ENCODE data around the gene BPIFB3. TPM values are rescaled to one million over a fixed set of nuclear protein-coding genes. Genes with fewer than 3 reads are reported as not detected.
A peak's percentile ranks its signal among the peaks of the same experiment; 100 is the strongest.
"Not testable (repeated sequence)": the region's sequence is repeated elsewhere in the genome, so short reads cannot be mapped to it uniquely, and the experiment has no call there.

Gene BPIFB3
- total RNA-seq, 2 experiments from 2014 or later, result not detected

DNA sequence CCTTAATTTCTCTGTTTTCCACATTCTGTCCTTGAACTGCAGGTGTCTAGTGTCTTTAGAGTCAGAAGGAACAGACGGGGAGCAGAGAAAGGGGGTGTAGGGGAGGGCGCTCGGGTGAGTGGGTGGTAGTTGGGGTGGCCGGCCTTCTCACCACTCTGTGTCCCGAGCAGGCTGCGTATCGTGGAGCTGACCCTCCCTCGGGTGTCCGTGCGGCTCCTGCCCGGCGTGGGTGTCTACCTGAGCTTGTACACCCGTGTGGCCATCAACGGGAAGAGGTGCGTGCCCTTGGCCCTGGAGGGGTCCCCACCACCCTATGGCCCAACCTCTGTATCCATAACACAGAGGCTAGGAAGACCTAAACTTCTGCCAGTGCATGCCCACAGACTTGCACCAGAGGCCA is 31.0 kb downstream of the BPIFB3 start:
- no peak for DNase-seq

DNA sequence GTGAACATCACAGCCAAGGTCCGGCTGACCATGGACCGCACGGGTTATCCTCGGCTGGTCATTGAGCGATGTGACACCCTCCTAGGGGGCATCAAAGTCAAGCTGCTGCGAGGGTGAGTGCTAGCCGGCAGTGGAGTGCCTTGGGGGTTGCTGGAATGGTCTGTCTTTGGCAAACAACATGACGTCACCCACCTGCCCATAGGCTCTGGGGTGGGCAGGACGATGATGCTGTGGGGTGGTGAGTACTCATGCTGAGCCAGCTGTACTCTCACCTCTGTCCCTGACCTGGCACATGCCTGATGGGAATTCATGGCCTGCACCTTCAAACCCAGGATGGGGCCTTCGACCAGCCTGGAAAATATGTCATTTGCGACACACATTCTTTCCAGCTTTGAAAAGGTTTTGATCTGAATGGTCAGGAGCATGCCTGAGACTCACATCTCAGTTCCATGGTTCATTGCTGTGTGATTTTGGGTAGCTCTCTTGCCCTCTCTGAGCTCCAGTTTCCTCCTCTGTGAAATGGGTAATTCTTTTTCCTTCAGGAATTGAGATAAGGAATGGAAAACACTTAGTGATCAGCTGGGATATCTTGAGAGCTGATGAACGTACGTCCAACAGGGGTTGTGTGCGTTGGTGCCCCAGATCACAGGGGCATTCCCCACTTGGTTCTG is 32.5 kb downstream of the BPIFB3 start:
- Mint-ChIP-seq H3K9me3 (ENCODE audit: low read depth) (no peaks in the 10 kb centered on the region), H3K27ac (no peak overlapping the region), H3K4me1 (no peaks in the 10 kb centered on the region), H3K36me3 (no peaks in the 10 kb centered on the region), H3K4me3 (no peak overlapping the region), H3K27me3 (no peaks in the 10 kb centered on the region)
- CTCF ChIA-PET, result interaction anchor here (1.7 to 2.1 kb wide), 3 partner anchors 10 to 185 kb away, joined by 3 to 7 read pairs (median 4); no protein-coding TSS in a partner anchor
- no peak for ATAC-seq
- no peak for DNase-seq

More for the DNA sequence above, 31.0 kb downstream of the BPIFB3 start:
- H3K4me1 Mint-ChIP-seq, result no peaks in the 10 kb centered on the region
- no peaks in the 10 kb centered on the region for H3K36me3 Mint-ChIP-seq
- H3K4me3 Mint-ChIP-seq, result no peak overlapping the region
- H3K27ac Mint-ChIP-seq, result no peak overlapping the region
- CTCF ChIA-PET, result interaction anchor here (1.1 kb wide), 1 partner anchor 11 kb away, joined by 3 read pairs; no protein-coding TSS in a partner anchor
- H3K9me3 Mint-ChIP-seq (ENCODE audit: low read depth), result no peaks in the 10 kb centered on the region
- H3K27me3 Mint-ChIP-seq, result no peaks in the 10 kb centered on the region
- ATAC-seq, result no peak

DNA sequence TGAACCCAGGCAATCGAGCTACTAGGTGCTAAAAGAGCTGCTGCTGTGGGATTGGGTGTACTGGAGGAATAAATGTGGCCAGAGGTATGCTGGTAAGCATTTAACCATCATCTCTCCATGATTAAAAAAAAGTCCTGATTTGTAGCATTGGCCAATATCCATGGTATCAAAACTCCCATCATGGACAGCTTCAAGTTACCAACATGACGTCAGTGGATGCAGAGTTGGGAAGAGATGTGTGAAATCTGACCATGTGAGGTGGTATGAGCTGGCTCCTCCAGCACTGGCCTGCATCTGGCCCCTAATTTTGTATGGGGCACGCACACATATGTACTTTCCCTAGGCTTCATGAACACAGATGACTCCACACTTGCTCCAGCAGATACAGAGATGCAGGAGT is 37.4 kb downstream of the BPIFB3 start:
- no peaks in the 10 kb centered on the region for H3K9me3 Mint-ChIP-seq (ENCODE audit: low read depth)
- CTCF ChIA-PET, result interaction anchor here (0.9 to 1.4 kb wide), 3 partner anchors 15 to 189 kb away, joined by 3 to 6 read pairs (median 4); no protein-coding TSS in a partner anchor

DNA sequence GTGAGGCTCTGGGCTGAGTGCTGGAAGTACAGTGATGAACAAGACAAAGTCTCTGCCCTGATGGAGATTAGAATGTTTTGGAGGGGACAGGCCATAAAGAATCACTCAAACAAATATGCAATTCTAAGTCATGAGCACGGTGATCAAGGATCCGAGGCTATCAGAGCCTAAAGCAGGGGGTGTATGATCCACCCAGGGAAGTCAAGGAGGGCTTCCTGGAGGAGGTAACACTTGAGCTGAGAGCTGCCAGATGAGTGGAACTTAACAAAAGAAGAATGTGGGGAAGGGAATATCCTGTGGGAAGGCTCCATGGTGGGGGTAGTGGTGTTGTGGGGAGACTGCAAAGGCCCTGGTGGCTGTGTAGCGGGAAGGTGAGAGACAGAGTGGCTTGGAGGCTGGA is 38.0 kb downstream of the BPIFB3 start:
- Mint-ChIP-seq H3K36me3 (no peaks in the 10 kb centered on the region), H3K9me3 (ENCODE audit: low read depth) (no peaks in the 10 kb centered on the region), H3K27ac (no peak overlapping the region), H3K4me3 (no peak overlapping the region), H3K4me1 (no peaks in the 10 kb centered on the region), H3K27me3 (no peaks in the 10 kb centered on the region)
- CTCF ChIA-PET, result no interaction called here
- DNase-seq (no peak), ATAC-seq (no peak)

More for the DNA sequence above, 37.4 kb downstream of the BPIFB3 start:
- no peak for DNase-seq
- Mint-ChIP-seq H3K4me1 (no peaks in the 10 kb centered on the region), H3K27ac (no peak overlapping the region), H3K36me3 (no peaks in the 10 kb centered on the region), H3K4me3 (no peak overlapping the region), H3K27me3 (no peaks in the 10 kb centered on the region)
- no peak for ATAC-seq

DNA sequence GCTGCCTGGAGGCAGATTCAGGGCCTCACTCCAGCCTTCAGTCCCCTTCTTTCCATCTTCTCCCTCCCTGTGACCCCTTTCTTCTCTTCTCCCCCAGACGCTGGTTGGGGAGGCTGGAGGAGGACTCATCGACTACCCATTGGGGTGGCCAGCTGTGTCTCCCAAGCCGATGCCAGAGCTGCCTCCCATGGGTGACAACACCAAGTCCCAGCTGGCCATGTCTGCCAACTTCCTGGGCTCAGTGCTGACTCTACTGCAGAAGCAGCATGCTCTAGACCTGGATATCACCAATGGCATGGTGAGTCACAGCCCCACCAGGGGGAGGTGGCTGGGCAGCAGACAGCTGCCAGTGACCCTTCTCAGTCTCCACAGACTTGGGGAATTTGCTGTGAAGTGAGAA is 38.7 kb downstream of the BPIFB3 start:
- H3K36me3 Mint-ChIP-seq, result no peaks in the 10 kb centered on the region
- H3K4me3 Mint-ChIP-seq, result no peak overlapping the region
- no peaks in the 10 kb centered on the region for H3K9me3 Mint-ChIP-seq (ENCODE audit: low read depth)
- no peaks in the 10 kb centered on the region for H3K27me3 Mint-ChIP-seq
- ATAC-seq, result no peak
- no peaks in the 10 kb centered on the region for H3K4me1 Mint-ChIP-seq
- CTCF ChIA-PET, result no interaction called here
- DNase-seq, result no peak
- H3K27ac Mint-ChIP-seq, result no peak overlapping the region

GRCh38 chr20:33093074-33093473 is 39.4 kb downstream of the BPIFB3 start:
- no peaks in the 10 kb centered on the region for H3K9me3 Mint-ChIP-seq (ENCODE audit: low read depth)
- no peaks in the 10 kb centered on the region for H3K36me3 Mint-ChIP-seq
- no peak for DNase-seq
- no peak overlapping the region for H3K27ac Mint-ChIP-seq
- no peak for ATAC-seq
- CTCF ChIA-PET, result no interaction called here
- no peak overlapping the region for H3K4me3 Mint-ChIP-seq
- H3K27me3 Mint-ChIP-seq, result no peaks in the 10 kb centered on the region
- no peaks in the 10 kb centered on the region for H3K4me1 Mint-ChIP-seq

GRCh38 chr20:33093582-33093981 is 39.9 kb downstream of the BPIFB3 start:
- DNase-seq (no peak), ATAC-seq (no peak)
- H3K27me3 Mint-ChIP-seq, result no peaks in the 10 kb centered on the region
- H3K9me3 Mint-ChIP-seq (ENCODE audit: low read depth), result no peaks in the 10 kb centered on the region
- H3K4me3 Mint-ChIP-seq, result no peak overlapping the region
- no peaks in the 10 kb centered on the region for H3K36me3 Mint-ChIP-seq
- no peak overlapping the region for H3K27ac Mint-ChIP-seq
- CTCF ChIA-PET, result interaction anchor here (4.0 kb wide), 1 partner anchor 192 kb away, joined by 30 read pairs; no protein-coding TSS in a partner anchor
- H3K4me1 Mint-ChIP-seq, result no peaks in the 10 kb centered on the region

- no peak overlapping the region for H3K4me3 Mint-ChIP-seq
- H3K9me3 Mint-ChIP-seq (ENCODE audit: low read depth), result no peaks in the 10 kb centered on the region
- H3K27ac Mint-ChIP-seq, result no peak overlapping the region
- no peaks in the 10 kb centered on the region for H3K36me3 Mint-ChIP-seq
- ATAC-seq (no peak), DNase-seq (no peak)
- H3K4me1 Mint-ChIP-seq, result no peaks in the 10 kb centered on the region
- H3K27me3 Mint-ChIP-seq, result no peaks in the 10 kb centered on the region
- CTCF ChIA-PET, result interaction anchor here (1.3 to 4.6 kb wide), 6 partner anchors 189 to 312 kb away, joined by 3 to 30 read pairs (median 8); partner anchors contain the start of gene MAPRE1
Measured at GRCh38 chr20:33095249-33095648, 41.5 kb downstream of the BPIFB3 start.

DNA sequence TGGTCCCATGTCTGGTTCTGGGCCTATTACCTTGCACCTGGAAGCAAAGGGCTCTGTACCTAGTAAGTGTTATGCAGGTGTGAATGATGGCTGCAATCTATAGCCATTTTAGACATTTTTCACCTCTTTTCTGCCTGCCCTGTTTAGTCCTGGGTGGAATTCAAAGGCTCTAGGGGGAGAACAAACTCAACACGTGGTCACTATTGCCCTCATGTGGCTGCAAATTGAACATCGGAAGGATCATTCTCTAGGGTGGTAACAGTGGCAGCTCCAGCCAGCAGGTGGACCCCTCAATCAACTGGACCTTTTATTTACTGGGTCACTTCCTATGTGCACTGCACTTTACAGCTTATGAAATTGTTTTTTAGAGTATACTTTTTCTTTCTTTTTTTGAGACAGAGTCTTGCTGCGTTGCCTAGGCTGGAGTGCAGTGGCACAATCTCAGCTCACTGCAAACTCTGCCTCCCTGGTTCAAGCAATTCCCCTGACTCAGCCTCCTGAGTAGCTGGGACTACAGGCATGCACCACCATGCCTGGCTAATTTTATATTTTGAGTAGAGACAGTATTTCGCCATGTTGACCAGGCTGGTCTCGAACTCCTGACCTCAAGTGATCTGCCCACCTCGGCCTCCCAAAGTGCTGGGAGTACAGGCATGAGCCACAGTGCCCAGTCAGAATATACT is 42.3 kb downstream of the BPIFB3 start:
- peak; percentile 86 for ATAC-seq
- CTCF ChIA-PET, result interaction anchor here (0.6 to 4.6 kb wide), 27 partner anchors 9 to 929 kb away, joined by 3 to 30 read pairs (median 4); partner anchors contain the start of gene MAPRE1
- not testable (repeated sequence) for H3K9me3 Mint-ChIP-seq (ENCODE audit: low read depth); H3K27me3 Mint-ChIP-seq; H3K4me3 Mint-ChIP-seq; H3K36me3 Mint-ChIP-seq; H3K4me1 Mint-ChIP-seq; H3K27ac Mint-ChIP-seq
- peak; percentile 71 for DNase-seq

GRCh38 chr20:33097001-33097400 is 43.3 kb downstream of the BPIFB3 start:
- CTCF ChIA-PET, result interaction anchor here (1.2 to 4.6 kb wide), 7 partner anchors 23 to 308 kb away, joined by 4 to 30 read pairs (median 9); no protein-coding TSS in a partner anchor
- Mint-ChIP-seq H3K27ac (no peak overlapping the region), H3K9me3 (ENCODE audit: low read depth) (no peaks in the 10 kb centered on the region), H3K4me1 (no peaks in the 10 kb centered on the region), H3K27me3 (no peaks in the 10 kb centered on the region), H3K36me3 (no peaks in the 10 kb centered on the region), H3K4me3 (no peak overlapping the region)
- ATAC-seq (no peak), DNase-seq (no peak)

GRCh38 chr20:33099843-33100538 is 46.3 kb downstream of the BPIFB3 start:
- CTCF ChIA-PET, result interaction anchor here (1.3 kb wide), 1 partner anchor 192 kb away, joined by 3 read pairs; no protein-coding TSS in a partner anchor
- H3K27me3 Mint-ChIP-seq, result no peaks in the 10 kb centered on the region
- no peak for DNase-seq
- no peaks in the 10 kb centered on the region for H3K36me3 Mint-ChIP-seq
- H3K27ac Mint-ChIP-seq, result no peak overlapping the region
- no peak overlapping the region for H3K4me3 Mint-ChIP-seq
- H3K9me3 Mint-ChIP-seq (ENCODE audit: low read depth), result no peaks in the 10 kb centered on the region
- H3K4me1 Mint-ChIP-seq, result no peaks in the 10 kb centered on the region
- ATAC-seq, result no peak

GRCh38 chr20:33103556-33103955 is 49.9 kb downstream of the BPIFB3 start:
- Mint-ChIP-seq H3K36me3 (no peaks in the 10 kb centered on the region), H3K4me3 (no peak overlapping the region), H3K4me1 (no peaks in the 10 kb centered on the region), H3K9me3 (ENCODE audit: low read depth) (no peaks in the 10 kb centered on the region), H3K27ac (no peak overlapping the region), H3K27me3 (no peaks in the 10 kb centered on the region)
- CTCF ChIA-PET, result no interaction called here
- ATAC-seq (no peak), DNase-seq (no peak)

DNA sequence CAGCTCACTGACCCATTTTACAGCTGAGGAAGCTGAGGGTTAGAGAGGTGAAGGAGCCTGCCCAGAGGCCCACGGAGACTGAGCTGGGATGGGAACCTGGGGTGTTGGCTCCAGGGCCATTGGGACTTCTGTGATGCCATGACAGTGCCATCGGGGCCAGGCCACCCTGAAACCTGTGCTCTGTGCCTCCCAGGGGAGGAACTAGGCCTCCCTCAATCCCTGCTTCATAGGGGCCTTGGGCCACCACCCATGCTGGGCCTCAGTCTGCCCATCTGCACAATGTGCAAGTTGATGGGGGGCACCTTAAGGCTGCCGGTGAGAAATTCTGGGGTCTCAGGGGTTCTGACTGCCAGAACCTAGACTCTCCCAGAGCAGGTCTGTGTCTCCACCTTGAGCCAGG is 50.6 kb downstream of the BPIFB3 start:
- DNase-seq (no peak), ATAC-seq (no peak)
- no peak overlapping the region for H3K27ac Mint-ChIP-seq
- no peak overlapping the region for H3K4me3 Mint-ChIP-seq
- no peaks in the 10 kb centered on the region for H3K27me3 Mint-ChIP-seq
- CTCF ChIA-PET, result no interaction called here
- no peaks in the 10 kb centered on the region for H3K36me3 Mint-ChIP-seq
- H3K9me3 Mint-ChIP-seq (ENCODE audit: low read depth), result no peaks in the 10 kb centered on the region
- H3K4me1 Mint-ChIP-seq, result no peaks in the 10 kb centered on the region

All from activated CD8-positive, alpha-beta memory T cell treated with anti-CD3 and anti-CD28 coated beads, Interleukin-2, amount 10 ng/mL, durations not matched to agents 7 days and 5 days (primary cell).